Activated CD8-positive, alpha-beta memory T cell treated with anti-CD3 and anti-CD28 coated beads, Interleukin-2, amount 50 U/mL, for 4 hours (primary cell): ENCODE measurements around the gene HTR3E.
A peak's percentile ranks its signal among the peaks of the same experiment; 100 is the strongest.
"Not testable (repeated sequence)": the region's sequence is repeated elsewhere in the genome, so short reads cannot be mapped to it uniquely, and the experiment has no call there.

Experiments
- DNase-seq: peaks from one replicate; pipeline ENCODE4 v3.0.0-alpha.2; 2020

Gene HTR3E

DNA sequence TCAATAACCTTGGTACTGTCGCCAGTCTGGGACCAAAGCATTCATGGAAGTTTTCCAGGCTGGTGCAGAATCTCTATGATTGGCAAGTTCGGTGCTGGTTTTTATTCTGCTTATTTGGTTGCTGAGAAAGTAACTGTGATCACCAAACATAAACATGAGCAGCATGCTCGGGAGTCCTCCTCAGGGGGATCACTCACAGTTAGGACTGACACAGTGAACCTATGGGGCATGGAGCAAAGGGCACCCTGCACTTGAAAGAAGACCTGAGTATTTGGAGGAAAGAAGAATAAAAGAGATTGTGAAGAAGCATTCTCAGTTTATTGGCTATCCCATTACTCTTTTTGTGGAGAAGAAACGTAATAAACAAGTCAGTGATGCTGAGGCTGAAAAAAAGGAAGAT, 19.2 kb downstream of the HTR3E start:
- DNase-seq = no peak

DNA sequence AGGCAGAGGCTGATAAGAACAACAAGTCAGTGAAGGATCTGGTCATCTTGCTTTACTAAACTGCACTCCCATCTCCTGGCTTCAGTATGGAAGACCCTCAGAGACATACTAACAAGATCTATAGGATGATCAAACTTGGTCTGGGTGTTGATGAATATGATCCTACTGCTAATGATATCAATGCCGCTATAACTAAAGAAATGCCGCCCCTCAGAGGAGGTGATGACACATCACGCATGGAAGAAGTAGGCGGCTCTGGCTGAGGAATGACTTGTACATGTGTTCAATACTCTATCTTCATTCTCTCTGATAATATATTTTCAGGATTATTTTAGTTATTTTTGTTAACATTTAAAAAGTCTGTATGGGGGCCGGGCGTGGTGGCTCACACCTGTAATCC, 20.8 kb downstream of the HTR3E start:
- no peak for DNase-seq

DNA sequence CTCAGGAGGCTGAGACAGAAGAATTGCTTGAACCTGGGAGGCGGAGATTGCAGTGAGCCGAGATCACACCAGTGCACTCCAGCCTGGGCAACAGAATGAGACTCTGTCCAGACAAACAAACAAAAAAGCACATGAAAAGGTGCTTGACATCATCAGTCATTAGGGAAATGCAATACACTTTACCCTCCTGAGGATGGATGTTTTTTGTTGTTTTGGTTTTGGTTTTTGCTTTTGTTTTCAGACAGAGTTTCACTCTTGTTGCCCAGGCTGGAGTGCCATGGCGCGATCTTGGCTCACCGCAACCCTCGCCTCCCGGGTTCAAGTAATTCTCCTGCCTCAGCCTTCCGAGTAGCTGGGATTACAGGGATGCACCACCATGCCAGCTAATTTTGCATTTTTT, 24.2 kb downstream of the HTR3E start:
- DNase-seq = not testable (repeated sequence)

DNA sequence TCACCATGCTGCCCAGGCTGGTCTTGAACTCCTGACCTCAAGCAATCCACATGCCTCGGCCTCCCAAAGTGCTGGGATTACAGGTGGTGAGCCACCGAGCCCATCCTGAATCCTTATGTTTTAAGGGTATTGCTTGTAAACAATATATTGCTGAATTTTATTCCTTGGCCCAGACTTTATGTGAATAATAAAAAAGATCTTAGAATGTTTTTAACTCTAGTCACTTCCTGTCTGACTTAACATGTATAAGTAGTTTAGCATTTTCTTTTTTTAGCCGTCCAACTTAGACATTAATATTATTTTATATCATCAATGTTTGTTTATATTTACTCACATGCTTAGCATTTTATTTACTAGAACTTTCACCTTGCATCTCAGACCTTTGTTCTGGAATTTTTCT, 29.1 kb downstream of the HTR3E start:
- no peak for DNase-seq

DNA sequence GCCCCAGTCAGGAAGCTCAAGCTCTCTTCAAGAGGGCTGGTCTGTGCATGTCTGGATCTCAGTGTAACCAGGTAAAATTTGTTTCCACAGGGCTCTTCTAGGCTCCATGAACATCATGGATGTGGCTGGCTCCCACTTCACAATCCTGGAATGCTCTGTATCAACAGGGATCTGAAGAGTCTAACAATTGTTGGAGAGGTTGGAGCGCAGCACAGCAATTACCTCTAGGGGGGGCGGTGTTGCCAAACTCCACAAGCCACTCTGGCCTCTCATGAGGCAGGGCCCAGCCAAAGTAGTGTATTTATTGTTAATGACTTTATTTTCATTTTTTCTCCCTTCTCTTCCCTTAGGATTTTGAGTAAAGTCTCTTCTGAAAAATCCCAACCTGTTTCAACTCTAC, 32.1 kb downstream of the HTR3E start:
- DNase-seq = no peak

DNA sequence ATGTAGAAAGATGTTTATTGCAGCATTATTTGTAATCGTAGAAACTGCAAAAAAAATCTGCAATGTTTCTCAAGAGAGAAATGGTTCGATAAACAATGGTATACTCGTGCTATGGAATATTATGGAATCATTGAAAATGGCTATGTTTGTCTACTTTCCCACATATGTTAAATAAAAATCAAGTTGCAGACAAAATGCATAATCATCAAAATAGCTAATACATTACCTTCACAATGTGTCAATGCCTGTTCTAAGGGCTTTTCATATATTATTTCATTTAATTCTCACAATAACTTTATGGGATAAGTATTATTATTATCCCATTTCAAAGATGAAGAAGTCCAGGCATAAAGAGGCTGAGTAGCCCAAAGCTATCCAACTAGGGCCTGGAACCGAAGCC, 36.1 kb downstream of the HTR3E start:
- no peak for DNase-seq

DNA sequence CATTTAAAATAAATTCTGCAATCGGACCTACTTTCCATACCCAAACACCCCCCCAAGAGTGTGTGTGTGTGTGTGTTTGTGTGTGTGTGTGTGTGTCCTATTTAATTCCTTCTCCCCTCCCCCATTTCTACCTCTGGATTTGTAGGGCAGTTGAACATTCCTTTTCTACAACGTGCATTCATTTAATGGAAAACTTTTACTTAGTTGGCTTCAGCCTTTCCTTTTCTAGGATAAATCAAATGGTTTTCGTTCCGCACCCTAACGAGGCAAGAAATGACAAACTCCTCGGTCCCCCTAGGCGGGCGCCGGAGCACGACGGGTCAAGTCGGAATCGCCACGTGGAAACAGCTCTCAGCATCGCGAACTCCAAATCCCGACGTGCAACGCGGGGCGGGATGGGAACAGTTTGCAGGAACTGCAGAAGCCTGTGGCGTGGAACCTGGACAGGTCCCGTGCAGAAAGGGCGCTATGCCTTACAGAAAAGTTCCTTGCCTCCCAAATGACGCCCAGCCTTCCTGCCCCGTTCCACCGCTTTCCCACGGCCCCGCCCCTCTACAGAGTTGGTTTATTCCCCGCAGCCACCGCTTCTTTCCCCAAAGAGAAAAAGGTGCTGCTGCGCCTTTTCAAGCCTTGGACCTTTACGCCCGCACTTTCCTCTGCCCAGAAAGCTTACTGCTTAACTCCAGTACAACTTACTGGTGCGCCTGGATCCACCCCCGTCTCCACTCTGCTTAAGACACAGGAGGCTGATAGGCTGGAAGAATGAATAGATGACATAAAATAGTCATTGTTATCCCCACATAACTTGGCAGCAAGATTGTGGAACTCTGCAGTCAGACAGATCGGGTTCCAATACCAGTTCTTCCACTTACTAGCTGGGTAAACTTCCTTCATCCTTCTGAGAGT, 37.2 kb downstream of the HTR3E start:
- peak; percentile 57 for DNase-seq

DNA sequence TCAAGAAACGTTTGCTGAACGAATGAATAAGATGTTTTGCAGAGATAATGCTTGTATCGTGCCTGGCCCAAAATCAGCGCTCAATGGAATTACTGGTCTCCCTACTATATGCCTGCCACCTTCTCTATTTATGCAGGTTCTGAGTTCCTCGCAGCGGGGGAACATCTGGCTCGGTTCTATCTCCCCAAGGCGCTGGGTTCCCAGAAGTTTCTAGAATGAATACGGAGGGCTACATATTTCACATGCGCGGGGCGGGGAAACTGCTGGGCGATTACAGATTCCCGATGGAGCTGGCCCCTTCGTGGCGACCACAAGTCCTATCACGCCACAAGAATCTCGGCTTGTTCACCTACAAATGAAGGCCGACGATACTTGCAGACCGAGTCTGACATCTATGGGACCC, 37.9 kb downstream of the HTR3E start:
- DNase-seq = no peak

DNA sequence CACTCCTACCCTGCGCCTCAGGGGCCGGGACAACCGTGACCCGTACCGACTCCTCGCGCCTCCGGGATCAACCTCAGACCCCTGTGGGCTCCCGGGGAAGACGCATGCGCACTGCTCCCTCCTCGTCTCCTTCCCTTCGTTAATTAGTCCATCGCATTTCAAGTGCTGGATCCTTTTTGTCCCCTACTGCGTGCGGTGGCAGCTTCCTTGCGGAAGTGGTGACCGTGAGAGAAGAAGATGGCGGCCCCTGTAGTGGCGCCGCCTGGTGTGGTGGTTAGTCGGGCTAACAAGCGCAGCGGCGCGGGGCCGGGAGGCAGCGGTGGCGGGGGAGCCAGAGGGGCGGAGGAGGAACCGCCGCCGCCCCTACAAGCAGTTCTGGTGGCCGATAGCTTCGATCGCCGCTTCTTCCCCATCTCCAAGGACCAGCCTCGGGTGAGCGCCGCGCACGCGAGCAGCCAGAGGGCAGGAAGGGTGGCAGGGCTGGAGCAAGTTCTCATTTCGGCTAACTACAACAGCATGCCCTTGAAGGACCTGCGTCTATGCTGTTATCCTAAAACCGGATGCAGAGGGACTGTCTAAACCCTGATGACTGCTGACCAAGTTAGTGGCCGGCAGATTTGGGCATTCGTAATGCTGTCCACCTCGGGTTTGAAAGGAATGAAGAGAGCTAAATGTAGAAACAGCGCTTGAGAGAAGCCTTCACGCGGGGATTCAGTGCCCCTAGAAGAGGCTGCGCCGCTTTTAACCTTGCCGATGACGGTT, 38.5 kb downstream of the HTR3E start, which contains the start of gene EIF2B5:
EIF2B5 (plus strand) TSS at position 210 of the 762 bp plus-strand sequence; CDS start at position 238, 28 bp downstream.
- DNase-seq = peak; percentile 83

DNA sequence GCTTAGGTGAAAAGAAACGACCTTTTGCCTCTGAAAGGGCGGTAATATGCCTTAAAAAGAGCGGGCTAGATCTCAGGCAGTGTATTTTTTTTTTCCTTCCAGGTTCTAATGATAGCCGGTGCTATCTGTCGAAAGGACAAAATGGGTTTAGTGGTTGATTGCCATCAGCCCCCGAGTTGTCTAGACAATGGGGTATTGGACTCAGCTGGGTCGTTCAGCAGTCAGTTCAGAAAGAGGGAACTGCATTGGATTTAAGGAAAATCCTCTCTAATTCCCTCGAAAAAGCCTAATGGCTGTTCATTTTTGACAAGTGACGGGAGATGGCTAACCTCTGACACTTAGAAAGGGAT, 39.0 kb downstream of the HTR3E start:
- DNase-seq = no peak

DNA sequence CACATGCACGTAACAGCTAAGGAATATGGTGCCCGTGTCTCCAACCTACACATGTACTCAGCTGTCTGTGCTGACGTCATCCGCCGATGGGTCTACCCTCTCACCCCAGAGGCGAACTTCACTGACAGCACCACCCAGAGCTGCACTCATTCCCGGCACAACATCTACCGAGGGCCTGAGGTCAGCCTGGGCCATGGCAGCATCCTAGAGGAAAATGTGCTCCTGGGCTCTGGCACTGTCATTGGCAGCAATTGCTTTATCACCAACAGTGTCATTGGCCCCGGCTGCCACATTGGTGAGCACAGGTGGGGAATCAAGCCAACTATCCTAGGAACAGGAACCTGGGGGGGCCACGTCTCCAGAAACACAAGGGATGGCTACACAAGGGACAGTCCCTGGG, 43.6 kb downstream of the HTR3E start:
- no peak for DNase-seq

DNA sequence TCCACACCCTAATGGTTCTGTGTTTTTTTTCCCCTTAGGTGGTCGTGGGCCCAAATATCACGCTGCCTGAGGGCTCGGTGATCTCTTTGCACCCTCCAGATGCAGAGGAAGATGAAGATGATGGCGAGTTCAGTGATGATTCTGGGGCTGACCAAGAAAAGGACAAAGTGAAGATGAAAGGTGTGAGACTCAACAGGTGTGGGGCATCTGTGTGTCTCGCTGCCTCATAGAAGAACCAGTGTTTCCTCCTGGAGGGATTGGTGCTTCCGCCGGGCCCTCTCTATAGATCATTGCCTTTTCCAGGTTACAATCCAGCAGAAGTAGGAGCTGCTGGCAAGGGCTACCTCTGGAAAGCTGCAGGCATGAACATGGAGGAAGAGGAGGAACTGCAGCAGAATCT, 45.3 kb downstream of the HTR3E start:
- DNase-seq = no peak

DNA sequence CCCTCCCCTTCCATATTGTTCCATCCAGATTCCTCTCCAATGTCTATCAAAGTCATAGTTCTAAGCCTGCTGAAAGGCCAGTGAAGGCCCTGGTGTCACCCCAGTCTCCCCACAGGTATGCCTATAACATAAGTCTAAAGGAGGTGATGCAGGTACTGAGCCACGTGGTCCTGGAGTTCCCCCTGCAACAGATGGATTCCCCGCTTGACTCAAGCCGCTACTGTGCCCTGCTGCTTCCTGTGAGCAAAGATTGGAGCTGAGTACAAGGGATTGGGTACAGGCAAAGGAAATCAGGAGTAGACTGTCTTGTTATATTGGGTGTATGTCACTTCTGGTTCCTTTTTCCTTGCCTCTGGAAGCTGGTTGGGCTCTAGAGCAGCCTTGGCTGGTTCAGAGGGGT, 46.5 kb downstream of the HTR3E start:
- DNase-seq = no peak

DNA sequence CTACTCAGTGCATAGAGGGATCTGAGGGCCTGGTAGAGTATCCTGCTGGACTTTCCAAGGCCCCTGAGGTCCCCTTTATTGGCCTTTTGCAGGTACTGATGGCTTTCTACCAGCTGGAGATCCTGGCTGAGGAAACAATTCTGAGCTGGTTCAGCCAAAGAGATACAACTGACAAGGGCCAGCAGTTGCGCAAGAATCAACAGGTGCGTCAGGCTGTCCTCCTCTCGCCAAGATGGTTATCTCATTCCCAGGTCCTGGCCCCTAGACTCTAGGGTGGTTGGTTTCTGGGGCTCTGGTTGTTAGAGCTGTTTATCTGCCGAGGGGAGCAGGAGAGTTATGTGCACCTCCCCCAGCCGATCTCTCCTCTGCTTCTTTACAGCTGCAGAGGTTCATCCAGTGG, 47.6 kb downstream of the HTR3E start:
- DNase-seq = no peak

DNA sequence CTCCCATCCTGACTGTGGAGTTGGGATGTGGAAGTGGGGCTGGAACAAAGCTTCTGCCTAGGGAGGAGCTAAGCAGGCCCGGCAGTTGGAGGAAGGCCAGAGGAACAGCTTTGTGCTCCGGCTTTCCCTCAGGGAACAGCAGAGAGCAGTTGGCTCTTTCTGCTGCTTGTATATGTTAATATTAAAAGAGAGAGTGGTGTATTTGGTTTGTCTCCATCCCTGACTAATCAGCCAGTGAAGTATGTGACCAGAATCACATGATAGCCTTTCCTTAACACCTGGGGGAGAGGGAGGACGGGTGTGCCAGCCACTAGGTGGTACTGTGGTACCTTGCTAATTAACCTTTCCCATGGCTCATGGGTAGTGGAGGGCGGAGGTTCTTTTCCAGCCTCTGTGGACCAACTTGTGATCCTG, 48.3 kb downstream of the HTR3E start:
- no peak for DNase-seq

DNA sequence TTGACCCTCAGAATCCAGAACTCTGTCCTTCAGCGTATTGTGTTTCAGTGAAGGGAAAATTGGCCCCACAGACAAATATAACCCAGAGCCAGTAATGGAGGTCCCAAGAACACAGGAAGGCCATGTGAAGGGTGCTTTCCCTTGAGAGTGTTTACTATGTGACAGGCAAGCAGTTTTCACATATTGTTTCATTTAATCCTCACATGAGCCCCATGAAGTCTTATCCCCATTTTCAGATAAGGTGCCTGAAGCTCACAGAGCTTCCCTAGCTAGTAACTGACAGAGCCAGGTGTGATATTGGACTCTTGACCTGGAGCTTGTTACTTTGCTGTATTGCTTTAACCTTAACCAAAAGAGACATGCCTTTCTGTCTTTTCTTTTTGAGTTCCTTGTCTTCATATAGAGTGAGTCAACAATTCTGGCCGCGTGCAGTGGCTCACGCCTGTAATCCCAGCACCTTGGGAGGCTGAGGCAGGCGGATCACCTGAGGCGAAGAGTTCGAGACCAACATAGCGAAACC, 48.9 kb downstream of the HTR3E start:
- DNase-seq = no peak

DNA sequence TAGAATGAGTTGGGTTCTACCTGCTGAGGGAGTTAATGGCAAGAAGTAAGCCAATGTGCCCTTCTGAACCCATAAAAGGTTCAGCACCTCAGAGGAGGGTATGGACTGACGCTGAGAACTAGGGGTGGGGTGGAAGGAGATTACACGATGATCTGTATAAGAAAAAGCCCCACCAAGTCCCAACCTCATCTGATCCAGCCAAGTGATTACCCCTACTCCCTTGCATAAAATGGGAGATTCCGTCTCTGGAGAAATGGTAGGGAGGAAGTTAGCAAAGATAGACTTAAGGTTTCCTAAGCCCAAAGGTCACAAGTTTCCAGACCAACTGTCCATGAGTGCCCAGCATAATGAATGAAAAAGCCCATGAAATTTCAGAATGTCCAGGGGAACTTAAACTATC, 51.2 kb downstream of the HTR3E start:
- no peak for DNase-seq

DNA sequence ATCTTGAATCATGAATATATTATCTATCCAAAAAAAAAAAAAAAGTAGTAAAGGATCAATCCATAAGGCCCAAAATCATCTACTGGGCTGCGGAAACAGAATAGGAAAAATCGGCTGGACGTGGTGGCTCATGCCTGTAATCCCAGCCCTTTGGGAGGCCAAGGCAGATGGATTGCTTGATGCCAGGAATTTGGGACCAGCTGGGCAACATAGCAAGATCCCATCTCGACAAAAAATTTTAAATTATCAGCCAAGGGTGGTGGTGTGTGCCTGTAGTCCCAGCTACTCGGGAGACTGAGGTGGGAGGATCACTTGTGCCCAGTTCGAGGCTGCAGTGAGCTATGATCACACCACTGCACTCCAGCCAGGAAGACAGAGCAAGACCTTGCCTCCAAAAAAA, 52.3 kb downstream of the HTR3E start:
- DNase-seq = no peak

DNA sequence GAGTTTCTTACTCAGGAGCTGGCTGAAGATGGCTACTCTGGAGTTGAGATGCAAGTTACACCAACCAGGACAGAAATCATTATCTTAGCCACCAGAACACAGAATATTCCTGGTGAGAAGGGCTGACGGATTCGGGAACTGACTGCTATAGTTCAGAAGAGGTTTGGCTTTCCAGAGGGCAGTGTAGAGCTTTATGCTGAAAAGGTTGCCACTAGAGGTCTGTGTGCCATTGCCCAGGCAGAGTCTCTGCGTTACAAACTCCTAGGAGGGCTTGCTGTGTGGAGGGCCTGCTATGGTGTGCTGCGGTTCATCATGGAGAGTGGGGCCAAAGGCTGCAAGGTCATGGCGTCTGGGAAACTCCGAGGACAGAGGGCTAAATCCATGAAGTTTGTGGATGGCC, 52.9 kb downstream of the HTR3E start:
- DNase-seq = not testable (repeated sequence)

DNA sequence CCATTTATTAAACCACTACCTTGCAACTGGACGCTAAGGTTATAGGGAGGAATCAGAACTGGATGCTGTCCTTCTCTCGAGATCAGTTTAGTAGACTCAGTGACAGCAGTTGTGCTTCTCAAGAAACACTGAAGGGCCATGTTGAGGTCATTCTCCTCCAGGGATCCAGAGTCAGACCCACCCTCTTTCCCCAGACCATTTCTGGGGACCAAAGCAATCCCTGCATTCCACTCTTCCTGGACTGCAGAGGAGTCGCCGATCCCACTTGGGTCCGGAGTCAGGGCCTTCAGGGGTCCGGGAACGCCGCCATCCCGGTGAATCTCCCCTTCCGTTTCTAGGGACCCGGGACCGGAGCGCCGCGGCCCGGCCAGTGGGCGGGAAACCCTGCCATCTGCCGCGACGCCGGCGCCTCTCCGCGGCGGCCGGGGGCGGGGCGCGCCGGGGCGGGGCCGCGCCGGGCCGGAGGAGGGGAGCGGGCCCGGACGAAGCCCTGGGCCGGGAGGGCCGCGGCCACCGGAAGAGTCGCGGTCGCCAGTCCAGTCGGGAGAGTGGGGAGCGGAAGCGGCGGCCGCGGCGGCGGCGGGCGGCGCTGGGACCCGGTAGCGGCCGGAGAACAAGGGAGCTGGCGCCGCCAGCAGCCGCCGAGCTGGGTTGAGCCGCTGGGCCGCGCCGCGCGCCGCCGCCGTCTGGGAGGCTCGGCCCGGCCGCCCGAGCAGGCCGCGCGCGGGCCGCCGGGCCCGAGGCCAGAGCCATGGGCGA, 58.2 kb downstream of the HTR3E start, which contains the start of gene DVL3:
DVL3 (plus strand) TSS at position 493 of the 759 bp plus-strand sequence; CDS start at position 752, 259 bp downstream.
- peak; percentile 41 for DNase-seq

DNA sequence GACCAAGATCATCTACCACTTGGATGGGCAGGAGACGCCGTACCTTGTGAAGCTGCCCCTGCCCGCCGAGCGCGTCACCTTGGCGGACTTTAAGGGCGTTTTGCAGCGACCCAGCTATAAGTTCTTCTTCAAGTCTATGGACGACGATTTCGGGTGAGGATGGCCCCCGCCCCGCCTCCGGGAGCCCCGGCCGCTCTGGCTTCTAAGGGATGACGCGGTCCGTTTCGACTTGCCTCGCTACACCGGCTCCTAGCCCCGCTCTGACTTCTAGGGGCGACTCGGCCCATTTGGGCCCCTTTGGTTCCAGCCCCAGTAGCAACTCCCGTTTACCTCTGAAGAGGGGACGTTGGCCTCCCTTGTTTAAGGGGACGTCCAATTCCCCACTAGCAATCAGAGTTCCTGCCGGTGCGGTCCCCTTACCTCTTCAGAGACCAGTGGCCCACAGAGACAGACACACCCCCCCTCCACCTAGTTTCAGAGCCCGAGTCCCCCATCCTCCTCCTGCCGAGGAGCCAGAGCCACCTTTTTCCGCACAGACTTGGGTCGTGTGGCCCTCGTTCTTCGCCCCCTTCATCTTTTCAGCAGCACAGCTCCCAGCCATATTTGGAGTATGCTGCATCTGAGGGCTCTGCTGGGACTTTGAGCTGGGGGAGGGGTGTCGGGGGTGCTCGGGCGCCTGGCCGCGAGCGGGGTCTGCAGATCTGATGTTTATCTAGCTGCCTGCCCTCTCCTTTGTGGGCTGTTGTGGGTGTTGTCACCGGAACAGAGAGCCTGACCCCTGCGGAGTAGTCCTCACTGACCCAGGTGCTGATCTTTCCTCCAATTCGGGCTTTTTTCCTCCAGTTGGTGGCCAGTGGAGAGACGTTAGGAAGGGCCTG, 59.0 kb downstream of the HTR3E start:
- peak; percentile 50 for DNase-seq

DNA sequence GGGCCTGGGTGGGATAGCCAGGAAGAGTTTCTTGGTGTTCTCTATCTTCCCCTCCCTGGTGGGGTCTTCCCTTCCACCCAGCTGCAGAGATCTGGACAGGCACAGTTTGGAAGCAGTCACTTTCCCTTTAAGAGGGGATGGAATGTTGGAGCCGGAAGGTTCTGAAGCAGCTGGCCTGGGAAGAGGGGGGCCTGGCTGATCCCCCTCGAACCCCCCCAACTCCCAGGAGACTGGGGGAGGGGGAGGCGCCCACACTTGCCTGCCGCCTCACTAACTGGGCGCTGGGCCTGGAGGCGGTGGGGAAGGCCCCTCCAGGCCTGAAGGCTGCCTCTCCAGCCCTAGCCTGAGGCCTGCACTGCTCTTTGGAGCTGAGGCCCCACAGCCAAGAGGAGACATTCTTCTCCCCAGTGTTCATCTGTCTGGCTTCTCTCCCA, 59.7 kb downstream of the HTR3E start:
- no peak for DNase-seq
